Measurements from ENCODE around the gene RASL10A. TPM values are rescaled to one million over a fixed set of nuclear protein-coding genes. Genes with fewer than 3 reads are reported as not detected.
A peak's percentile ranks its signal among the peaks of the same experiment; 100 is the strongest.

RASL10A gene
- polyA plus RNA-seq, 3 donors = 0.35 to 2.1 (median 0.50) TPM

GRCh38 chr22:29336751-29337490, 21.4 kb upstream of the RASL10A start:
- no peak for TF ChIP-seq CTCF (IDR thresholded peaks at IDR 0.05)
- WGBS (ENCODE audit: insufficient coverage) = 79% methylated on average over 13 of the region's 14 CpGs

GRCh38 chr22:29335656-29336055, 20.2 kb upstream of the RASL10A start:
- Mint-ChIP-seq H3K27ac (peak overlapping the region in 2 of 7 donors; percentile 21 to 53), H3K4me3 (no peak overlapping the region)
- H3K36me3 ChIP-seq (replicated peaks in 1 of 2; ENCODE audit: control insufficient read depth in 1 of 2, insufficient read depth in 2 of 2, low read length in 2 of 2) = peaks cover 99 to 100% of the 10 kb centered on the region in 2 donors

More at GRCh38 chr22:29336751-29337490, 21.4 kb upstream of the RASL10A start:
- no peaks in the 10 kb centered on the region for H3K27me3 ChIP-seq (ENCODE audit: control insufficient read depth in 2 of 2, insufficient read depth in 2 of 2, low read length in 2 of 2)
- H3K4me3 ChIP-seq (replicated peaks in 1 of 3; ENCODE audit: low read depth in 2 of 3, low read length in 3 of 3) = no peak overlapping the region
- Mint-ChIP-seq H3K4me3 (no peak overlapping the region), H3K27me3 (ENCODE audit: low read depth in 3 of 3) (peaks cover 0 to 1% (median 0%) of the 10 kb centered on the region in 3 donors), H3K9me3 (no peaks in the 10 kb centered on the region), H3K36me3 (peaks cover 86 to 97% of the 10 kb centered on the region in 2 donors), H3K4me1 (no peaks in the 10 kb centered on the region), H3K27ac (peak overlapping the region in 5 of 7 donors; percentile 9 to 63 (median 57))
- H3K36me3 ChIP-seq (replicated peaks in 1 of 2; ENCODE audit: control insufficient read depth in 1 of 2, insufficient read depth in 2 of 2, low read length in 2 of 2) = peaks cover 99 to 100% of the 10 kb centered on the region in 2 donors
- no peaks in the 10 kb centered on the region for H3K9me3 ChIP-seq (replicated peaks in 1 of 2; ENCODE audit: control insufficient read depth in 1 of 2, insufficient read depth in 1 of 2, low read length in 2 of 2)
- H3K79me2 ChIP-seq (ENCODE audit: insufficient read depth, low read length) = no peaks in the 10 kb centered on the region
- H3K4me1 ChIP-seq (ENCODE audit: control insufficient read depth in 1 of 2, insufficient read depth in 2 of 2, low read length in 2 of 2) = no peaks in the 10 kb centered on the region
- no peak overlapping the region for H3K9ac ChIP-seq (ENCODE audit: insufficient read depth, low read length, poor library complexity, severe bottlenecking)
- peak overlapping the region in 1 of 2 donors; percentile 41 for H3K27ac ChIP-seq (ENCODE audit: low read depth in 1 of 2, low read length in 2 of 2)
- no peak overlapping the region for H2AFZ ChIP-seq (ENCODE audit: insufficient read depth, low read depth, low read length, poor library complexity, severe bottlenecking)
- H4K20me1 ChIP-seq (ENCODE audit: insufficient read depth, low read length) = peaks cover 45% of the 10 kb centered on the region
- no peak overlapping the region for H3K4me2 ChIP-seq (replicated peaks; ENCODE audit: extremely low read depth, low read length, poor library complexity, severe bottlenecking)
- DNase-seq = no peak
- intact Hi-C loops (cut with micrococcal nuclease) = no loop called here

More at GRCh38 chr22:29335656-29336055, 20.2 kb upstream of the RASL10A start:
- H2AFZ ChIP-seq (ENCODE audit: insufficient read depth, low read depth, low read length, poor library complexity, severe bottlenecking) = no peak overlapping the region
- H3K27me3 ChIP-seq (ENCODE audit: control insufficient read depth in 2 of 2, insufficient read depth in 2 of 2, low read length in 2 of 2) = no peaks in the 10 kb centered on the region
- TF ChIP-seq CTCF (IDR thresholded peaks at IDR 0.05) = no peak
- DNase-seq = no peak
- Mint-ChIP-seq H3K27me3 (ENCODE audit: low read depth in 3 of 3) (peaks cover 0 to 2% (median 1%) of the 10 kb centered on the region in 3 donors), H3K36me3 (peaks cover 84 to 97% of the 10 kb centered on the region in 2 donors), H3K9me3 (no peaks in the 10 kb centered on the region), H3K4me1 (no peaks in the 10 kb centered on the region)
- WGBS (ENCODE audit: insufficient coverage) = 98% methylated on average over 10 of the region's 11 CpGs
- no peak overlapping the region for H3K9ac ChIP-seq (ENCODE audit: insufficient read depth, low read length, poor library complexity, severe bottlenecking)
- H3K27ac ChIP-seq (ENCODE audit: low read depth in 1 of 2, low read length in 2 of 2) = no peak overlapping the region
- H3K4me2 ChIP-seq (replicated peaks; ENCODE audit: extremely low read depth, low read length, poor library complexity, severe bottlenecking) = no peak overlapping the region
- H3K9me3 ChIP-seq (replicated peaks in 1 of 2; ENCODE audit: control insufficient read depth in 1 of 2, insufficient read depth in 1 of 2, low read length in 2 of 2) = no peaks in the 10 kb centered on the region
- no peaks in the 10 kb centered on the region for H3K4me1 ChIP-seq (ENCODE audit: control insufficient read depth in 1 of 2, insufficient read depth in 2 of 2, low read length in 2 of 2)
- no peak overlapping the region for H3K4me3 ChIP-seq (replicated peaks in 1 of 3; ENCODE audit: low read depth in 2 of 3, low read length in 3 of 3)
- peaks cover 50% of the 10 kb centered on the region for H4K20me1 ChIP-seq (ENCODE audit: insufficient read depth, low read length)
- intact Hi-C loops (cut with micrococcal nuclease) = no loop called here
- no peaks in the 10 kb centered on the region for H3K79me2 ChIP-seq (ENCODE audit: insufficient read depth, low read length)
